GM18517 (cell line): ENCODE measurements around the gene IL1RAPL2.

Experiments
- ATAC-seq: cut with Tn5 transposase; IDR thresholded peaks from one replicate; pipeline ENCODE4 v1.9.1; 2021; ENCODE audit warnings: mild to moderate bottlenecking, moderate library complexity; ENCODE audit not compliant: unreplicated experiment

Gene IL1RAPL2

GRCh38 chrX:105349476-105349875 lies 783.5 kb downstream of the IL1RAPL2 start:
- ATAC-seq, result no peak

DNA sequence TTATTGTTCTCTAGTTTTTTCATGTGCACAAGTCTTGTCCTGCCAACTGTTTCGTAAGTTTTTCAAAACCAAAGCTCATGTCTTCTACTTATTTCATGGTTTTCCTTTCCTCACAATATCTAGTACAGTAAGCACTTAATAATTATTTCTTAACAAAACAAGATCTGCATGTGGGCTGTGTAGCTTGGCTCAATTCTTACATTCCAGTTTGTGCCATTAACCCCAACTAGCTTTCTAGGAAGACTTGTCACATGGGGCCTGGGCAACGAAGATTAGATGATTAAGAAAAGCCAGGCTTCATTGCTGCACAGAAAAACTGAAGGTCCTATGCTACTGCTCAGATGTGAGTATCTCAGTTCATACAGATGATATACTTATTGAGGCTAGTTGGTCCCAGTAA lies 809.8 kb downstream of the IL1RAPL2 start:
- no peak for ATAC-seq

GRCh38 chrX:105424729-105425128 lies 858.7 kb downstream of the IL1RAPL2 start:
- ATAC-seq, result no peak

- no peak for ATAC-seq
These were observed 885.4 kb downstream of the IL1RAPL2 start for GRCh38 chrX:105451401-105451800.

DNA sequence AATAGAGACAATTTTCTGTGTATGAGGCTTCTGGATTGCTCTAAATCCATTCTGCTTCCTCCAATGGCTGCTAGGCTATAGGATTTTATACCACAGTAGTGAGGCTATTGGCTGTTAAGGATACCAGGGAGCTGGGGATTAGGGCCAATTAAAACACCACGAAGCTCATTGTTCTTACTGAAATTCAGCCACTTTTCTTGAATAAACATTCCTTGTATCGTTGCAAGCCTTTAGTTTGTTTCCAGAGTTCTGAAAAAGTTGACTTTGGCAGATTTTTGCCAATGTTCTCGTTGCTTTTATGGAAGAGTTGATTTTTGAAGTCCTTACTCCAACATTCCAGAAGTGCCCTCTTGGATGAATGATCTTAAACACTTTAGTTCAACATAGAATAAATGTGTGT lies 892.8 kb downstream of the IL1RAPL2 start:
- ATAC-seq, result no peak

GRCh38 chrX:105460376-105460775 lies 894.4 kb downstream of the IL1RAPL2 start:
- ATAC-seq, result no peak

DNA sequence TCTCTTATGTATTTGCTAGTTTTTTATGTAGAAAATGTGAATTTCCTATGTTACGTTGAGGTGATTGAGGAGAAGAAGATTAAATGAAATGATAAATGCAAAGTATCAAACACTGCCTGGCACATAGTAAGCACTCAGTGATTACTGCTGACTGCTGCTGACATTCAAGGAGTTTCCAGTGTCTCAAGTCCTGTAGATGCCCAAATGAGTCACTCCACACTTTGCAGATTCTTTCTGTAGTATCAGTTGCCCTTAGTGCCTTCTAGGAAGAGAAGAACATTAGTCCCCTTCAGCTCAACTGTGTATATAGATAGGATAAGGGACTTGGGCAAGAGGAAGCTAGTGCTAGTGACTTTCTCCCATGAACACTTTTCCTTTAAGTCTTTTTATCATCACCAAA lies 895.0 kb downstream of the IL1RAPL2 start:
- no peak for ATAC-seq

DNA sequence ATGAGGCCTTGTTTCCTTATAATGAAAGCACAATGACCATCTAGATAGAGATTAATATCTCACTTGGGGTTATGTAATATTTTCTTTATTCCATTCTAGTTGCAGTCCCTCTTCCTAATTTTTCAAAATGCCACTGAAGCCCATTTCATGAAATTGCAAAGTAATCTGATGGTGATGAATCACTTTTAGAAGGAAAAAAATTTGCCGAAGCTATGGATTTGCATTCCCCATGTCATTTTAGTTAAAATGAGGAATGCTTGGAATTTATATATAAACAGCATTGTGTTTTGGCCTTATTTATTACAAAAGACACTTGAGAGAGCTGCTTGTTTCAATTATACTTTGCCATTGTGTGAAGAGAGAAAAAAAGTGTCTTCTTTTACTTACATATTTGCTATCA lies 896.2 kb downstream of the IL1RAPL2 start:
- ATAC-seq, result no peak

GRCh38 chrX:105463473-105463872 lies 897.5 kb downstream of the IL1RAPL2 start:
- ATAC-seq, result no peak

GRCh38 chrX:105464618-105465017 lies 898.6 kb downstream of the IL1RAPL2 start:
- ATAC-seq, result no peak

- no peak for ATAC-seq
These were observed 902.7 kb downstream of the IL1RAPL2 start for GRCh38 chrX:105468741-105469140.

DNA sequence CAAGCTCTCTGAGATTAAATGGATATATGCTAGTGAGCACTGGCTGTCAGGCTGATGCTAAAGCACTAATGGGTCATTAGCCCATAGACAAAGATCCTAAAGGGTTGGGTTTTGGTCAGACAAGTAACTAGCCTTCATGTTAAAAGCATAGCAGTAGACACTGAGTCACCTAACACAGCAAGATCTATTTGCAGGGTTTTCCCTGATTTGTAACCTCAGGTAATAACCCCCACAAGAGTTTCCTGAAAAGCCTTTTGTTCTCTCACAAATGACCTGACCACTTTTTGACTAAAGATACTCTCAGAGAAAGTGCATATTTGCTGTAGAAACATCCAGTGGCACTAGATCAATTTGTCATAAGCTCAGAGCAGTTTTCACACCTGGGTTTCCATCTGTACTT lies 905.6 kb downstream of the IL1RAPL2 start:
- no peak for ATAC-seq

DNA sequence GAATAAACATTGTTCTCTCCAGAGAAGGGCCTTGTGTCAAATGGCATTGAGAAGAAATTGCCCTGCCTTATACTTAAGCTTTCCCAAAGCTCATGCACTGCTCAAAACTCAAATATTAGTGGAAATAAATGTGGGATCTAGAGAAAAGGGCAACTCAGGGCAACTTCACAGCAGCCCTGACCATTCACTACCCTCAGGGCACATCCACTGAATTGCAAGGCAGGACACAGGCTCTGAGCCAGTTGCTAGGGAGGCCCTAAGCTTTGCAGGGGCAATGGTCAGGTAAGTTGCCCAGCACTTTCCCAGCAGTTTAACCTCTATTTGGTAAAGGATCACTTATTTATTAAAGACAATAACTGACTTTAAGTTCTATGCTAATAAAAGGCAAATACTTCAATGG lies 909.8 kb downstream of the IL1RAPL2 start:
- no peak for ATAC-seq

DNA sequence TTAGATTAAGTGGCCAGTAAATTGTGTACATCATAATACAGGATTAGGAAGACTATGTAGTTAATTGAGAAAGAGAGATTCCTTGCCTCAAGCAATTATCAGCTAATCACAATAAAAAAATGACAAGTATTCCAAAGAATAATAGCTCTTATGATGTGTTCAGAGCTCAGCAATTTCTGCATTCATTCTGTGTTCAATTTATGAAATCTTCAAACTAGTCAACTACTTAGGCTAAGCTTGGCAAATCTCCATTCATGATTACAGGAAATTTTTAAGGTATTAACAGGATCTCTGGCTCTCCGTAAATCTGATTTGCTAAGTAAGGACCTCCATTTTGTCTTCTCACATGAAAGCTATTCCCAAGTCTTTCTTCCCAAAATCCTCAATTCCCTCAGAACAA lies 911.4 kb downstream of the IL1RAPL2 start:
- no peak for ATAC-seq

- ATAC-seq, result no peak
These were observed 914.8 kb downstream of the IL1RAPL2 start for GRCh38 chrX:105480646-105481310.

DNA sequence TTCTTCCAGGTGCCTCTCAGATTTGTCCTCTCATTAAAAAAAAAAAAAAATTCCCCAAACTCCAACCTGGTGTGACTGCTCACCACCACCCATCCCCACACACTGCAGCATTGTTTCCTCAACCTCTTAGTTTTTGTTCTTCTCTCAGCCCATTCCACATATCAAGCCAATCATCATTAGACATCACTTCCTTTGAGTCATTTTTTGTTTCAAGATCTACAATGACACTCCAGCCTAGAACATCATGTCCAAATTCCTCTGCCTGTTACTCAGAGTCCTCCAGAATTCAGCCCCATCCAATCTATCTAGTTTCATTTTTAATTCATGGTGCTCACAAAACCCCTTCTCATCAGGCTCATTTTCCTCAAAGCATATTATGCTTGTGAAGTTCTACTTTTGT lies 917.0 kb downstream of the IL1RAPL2 start:
- ATAC-seq, result no peak

DNA sequence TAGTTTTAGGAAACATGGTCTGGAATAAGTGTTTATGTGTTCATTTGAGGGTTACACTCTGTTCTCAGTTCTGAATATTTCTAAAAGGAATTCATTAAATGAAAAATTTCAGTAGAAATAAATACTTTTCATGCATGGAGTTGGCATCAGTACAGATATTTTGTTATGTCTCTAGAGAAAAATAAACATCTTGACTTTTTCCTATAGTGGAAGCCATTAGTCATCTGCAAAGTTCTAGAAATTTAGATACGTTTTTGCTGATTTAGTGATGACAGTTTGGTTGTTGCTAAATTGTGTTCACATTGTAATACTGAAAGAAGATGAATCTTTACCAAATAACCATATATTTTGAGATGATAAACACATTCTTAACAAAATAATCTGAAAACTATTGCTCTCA lies 922.7 kb downstream of the IL1RAPL2 start:
- ATAC-seq, result no peak

DNA sequence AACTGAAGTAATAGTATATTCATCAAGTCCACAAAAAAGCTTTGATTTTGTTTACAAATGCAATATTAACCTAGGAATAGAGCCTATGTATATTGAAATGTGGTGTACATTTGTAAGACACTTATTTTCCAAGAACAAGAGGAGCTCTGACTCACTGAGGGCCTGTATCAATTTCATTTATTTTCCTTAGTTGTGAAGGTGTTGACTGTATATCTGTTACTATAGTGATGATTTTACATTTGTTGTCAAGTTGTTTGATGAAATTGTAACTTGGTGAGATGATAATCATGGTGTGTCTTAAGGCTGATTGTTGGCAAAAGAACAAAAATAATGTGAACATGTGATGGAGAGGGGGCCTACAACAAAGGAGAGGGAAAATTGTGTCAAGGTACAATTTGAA lies 929.4 kb downstream of the IL1RAPL2 start:
- ATAC-seq, result no peak

GRCh38 chrX:105502336-105502735 lies 936.3 kb downstream of the IL1RAPL2 start:
- ATAC-seq, result no peak

- ATAC-seq, result no peak
These were observed 949.6 kb downstream of the IL1RAPL2 start for GRCh38 chrX:105515561-105515960.

- no peak for ATAC-seq
These were observed 960.4 kb downstream of the IL1RAPL2 start for GRCh38 chrX:105526431-105526830.

- ATAC-seq, result no peak
These were observed 961.8 kb downstream of the IL1RAPL2 start for GRCh38 chrX:105527759-105528158.

DNA sequence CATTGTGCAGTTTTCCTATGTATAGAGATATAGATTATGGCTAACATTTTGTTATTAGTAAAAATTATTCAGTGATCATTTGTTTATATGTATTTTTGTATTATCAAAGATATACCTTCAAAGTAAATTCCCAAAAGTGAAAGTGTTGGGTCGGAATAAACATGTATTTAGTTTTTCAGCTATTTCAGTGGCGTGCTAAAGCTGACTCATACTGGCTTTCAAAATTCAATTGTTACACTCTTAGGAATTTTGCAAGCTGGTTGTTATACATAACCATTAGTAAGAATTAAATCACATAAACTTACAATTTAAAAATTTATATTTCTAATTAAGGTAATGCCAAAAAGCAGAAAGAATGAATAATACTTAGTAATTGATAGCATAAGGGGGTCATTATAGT lies 968.0 kb downstream of the IL1RAPL2 start:
- no peak for ATAC-seq
